SIG-M5 treated with dmso at 0.1 percent for 504 hours (cell line): Measurements from ENCODE around the gene RPL19.

Experiments used
- DNase-seq: peaks from one replicate; lab custom pipeline; 2025; ENCODE audit not compliant: unreplicated experiment; lab: John Stamatoyannopoulos, UW

The RPL19 gene

DNA sequence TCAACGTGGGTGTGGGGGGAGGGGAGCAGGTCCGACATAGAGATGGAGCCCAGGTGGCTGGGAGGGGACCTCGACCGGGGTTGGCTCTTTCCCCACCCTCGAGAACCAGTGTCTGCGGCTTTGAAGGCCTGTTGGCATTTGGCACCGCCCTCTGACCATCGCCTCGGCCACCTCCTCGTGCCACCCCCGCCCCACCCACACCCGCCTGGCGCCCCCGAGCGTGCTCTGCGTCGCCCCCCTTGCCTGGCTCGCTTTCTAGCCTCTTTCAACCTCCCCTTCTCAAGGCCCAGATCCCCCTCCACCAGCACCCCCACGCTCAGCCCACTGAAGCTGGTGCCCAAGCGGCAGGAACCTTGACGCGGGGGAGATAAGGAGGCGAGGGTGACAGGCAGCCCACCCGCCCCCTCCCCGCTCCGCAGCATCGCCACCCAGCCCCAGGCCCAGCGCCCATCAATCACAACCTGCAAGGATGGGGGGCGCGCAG is 3.2 kb upstream of the RPL19 start:
- DNase-seq, result no peak

DNA sequence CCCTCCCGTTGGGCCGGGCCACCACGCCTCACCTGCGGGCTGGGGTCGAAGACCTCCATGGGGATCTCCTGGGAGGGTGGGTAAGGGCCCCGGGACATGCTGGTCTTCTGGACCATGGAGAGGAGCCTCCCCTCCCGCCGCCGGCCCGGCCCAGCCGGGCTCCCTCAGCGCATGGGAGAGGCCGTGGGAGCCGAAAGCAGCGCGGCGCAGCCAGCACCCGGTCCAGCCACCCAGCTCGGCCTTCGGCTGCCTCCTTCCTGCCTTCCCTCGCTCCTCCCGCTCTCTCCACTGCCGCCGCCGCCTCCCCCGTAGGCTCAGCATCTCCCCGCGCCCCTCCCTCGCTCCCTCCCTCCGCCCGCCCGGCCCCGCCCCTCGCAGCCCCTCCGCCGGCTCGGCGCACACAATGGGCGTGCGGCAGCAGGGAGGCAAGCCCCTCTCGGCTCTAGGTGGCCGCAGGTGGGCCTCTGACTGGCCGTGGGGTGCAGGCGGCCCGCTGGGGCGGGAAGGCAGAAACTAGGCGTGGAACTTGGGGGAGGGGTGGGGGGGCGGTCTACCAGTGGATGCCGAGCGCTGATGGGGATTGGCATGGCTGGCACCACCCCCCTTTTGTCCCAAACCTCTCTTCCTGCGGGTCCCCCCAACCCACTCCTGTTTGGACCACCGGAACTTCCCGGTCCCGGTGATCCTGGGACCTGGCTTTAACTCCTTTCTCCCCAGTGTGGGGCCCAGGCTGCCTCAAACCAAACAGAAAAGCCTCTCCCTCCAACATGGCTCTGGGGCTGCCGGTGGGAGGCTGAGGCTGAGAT is 2.5 kb upstream of the RPL19 start, which contains the start of gene CACNB1:
Gene CACNB1 (minus strand): TSS at position 290 of the 806 bp plus-strand sequence. CDS start 174 bp downstream, at position 116.
- DNase-seq, result peak; percentile 53

DNA sequence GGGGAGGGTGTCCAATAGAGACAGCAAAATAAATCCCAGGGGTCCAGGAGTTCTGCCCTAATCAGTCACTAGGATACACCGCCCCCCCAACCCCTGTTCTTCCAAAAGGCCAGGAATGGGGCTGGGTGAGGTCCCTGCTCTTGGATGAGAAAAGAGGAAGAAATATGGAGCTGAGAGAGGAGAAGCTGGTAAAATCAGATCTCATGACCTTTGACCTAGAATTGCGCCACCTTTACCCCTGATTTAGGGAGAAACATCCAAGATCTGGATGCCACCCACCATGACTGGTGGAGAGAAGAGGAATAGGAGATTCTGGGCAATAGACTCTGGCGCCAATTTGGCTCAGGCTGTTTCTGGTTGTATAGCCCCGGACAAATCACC is 1.9 kb upstream of the RPL19 start:
- DNase-seq, result peak; percentile 64

DNA sequence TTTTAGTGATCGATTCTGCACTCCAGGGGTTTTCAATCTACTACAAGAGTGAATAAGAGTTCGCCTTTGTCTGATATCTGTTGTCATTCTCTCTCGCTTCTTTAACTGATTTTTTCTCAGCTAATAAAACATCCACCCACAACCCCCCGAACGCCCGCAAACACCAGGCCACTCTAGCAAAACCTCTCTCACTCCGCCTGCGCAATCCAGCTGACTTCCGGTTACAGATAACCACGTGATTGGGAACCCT is 338 bp upstream of the RPL19 start:
- peak; percentile 98 for DNase-seq

DNA sequence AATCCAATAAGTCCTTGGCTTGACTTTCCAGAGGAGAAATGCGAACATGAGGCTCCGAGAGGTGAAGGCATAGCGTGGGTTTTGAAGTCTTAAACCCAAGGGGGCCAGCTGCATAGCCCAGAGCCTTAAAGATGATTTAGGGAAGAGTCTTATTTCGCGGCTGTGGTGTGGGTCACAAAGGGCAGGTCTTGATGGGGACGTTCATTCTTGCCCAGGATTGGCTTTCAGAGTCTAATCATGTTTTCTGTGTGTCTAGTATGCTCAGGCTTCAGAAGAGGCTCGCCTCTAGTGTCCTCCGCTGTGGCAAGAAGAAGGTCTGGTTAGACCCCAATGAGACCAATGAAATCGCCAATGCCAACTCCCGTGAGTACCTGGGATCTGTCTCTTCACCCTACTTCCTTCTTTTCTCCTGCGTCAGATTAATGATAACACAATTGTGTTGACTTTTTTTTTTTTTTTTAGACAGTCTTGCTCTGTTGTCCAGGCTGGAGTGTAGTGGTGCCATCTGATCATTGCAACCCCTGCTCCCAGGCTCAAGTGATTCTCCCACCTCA is 951 bp downstream of the RPL19 start:
- no peak for DNase-seq

DNA sequence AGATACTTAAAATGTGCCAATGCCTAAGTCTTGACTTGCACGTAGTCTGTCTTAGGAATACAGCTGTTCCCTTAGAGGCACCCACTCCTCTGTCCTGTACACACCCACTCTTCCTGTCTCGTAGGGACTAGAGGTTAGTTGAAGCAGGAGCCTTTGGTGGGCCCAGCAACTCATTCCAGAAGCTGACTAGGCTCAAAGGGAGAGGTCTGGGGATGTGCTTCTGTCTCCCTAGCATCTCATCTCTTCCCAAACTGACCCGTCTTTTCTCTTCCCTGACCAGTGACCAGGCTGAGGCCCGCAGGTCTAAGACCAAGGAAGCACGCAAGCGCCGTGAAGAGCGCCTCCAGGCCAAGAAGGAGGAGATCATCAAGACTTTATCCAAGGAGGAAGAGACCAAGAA is 4.2 kb downstream of the RPL19 start:
- no peak for DNase-seq

DNA sequence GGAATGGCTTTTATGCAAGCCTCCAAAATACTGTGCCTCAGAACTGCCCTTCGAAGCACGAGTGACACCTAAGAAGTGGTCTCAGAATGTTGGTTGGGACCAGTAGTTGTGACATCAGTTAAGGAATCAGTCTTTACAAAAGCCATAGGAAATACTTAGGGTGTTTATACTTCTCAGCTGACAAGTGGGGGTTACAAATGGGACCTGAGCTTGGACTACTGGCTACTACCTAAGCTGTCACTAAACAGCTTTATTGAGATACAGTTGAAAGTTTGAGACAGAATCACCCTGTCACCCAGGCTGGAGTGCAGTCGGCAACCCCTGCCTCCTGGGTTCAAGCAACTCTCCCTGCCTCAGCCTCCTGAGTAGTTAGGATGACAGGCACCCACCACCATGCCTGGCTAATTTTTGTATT is 5.0 kb downstream of the RPL19 start:
- DNase-seq, result no peak

DNA sequence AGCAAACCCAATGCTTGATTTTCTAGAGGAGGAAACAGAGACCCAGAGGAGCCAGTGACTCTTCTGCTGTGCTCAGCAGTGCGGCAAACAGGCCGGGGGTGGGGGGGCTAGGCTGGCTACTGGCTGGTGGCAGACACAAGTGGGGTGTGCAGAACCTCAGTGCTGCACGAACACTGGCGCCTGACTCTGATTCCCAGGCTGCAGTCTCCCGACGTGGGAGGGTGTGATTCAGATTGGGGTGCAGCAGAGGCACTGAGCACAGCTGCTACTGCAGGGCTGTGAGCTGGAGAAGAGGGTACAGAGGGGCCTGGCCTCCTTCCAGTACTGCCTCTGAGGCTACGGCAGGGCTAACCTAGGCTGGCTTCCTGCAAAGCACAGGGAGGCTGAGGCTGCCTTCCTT is 8.1 kb downstream of the RPL19 start:
- DNase-seq, result no peak

DNA sequence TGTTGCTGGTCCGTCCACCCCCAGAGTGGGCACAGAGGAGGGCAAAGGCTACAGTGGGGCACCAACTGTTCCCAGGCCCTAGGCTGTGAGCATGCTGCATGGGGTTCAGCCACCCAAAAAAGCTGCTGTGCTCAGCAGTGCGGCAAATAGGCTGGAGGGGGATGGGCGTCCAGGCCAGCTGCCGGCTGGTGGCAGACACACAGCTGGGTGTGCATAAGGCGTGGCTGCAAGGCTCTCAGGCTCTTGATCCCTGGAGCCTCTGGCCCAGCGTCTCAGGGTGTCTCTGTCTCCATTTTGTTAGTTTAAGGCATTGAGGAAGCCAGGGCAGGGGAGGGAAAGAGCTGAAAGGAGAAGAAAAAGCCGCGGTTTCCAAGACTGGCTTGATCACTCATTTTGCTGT is 8.8 kb downstream of the RPL19 start:
- DNase-seq, result peak; percentile 70

DNA sequence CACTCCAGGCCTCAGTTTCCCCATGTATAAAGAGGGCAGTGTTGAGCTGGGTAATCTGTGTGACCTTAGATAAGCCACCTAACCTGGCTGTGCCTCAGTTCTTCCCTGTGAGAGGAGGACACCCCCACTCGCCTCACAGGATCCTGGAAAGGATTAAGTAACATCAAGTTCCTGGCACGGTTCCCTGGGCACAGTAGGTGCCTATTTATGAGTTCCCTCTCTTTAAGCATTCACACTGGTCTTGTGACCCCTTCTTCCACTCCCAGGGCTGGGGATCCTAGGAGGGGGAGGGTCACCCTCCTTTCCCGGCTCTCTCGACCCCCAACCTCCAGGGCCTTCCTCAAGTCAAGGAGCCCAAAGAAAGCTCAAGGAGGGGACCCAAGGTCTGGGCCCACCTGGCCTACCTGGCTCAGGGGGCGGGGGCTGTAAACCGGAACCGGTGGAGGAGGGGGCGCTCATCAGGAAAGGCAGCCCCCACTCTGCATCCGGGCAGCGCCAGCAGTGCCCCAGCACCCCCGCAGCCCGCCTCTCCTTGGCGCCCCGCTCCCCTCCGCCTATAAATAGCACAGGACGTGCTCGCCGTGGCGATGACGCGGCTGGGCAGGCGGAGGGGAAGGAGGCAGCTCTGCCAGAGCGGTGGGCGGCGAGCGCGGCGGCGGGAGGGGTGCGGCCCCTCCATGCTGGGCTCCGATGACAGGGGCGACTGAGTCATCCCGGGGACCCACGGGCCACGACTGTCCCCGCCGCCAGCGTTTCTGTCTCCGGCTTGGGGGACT is 9.4 kb downstream of the RPL19 start:
- peak; percentile 29 for DNase-seq

DNA sequence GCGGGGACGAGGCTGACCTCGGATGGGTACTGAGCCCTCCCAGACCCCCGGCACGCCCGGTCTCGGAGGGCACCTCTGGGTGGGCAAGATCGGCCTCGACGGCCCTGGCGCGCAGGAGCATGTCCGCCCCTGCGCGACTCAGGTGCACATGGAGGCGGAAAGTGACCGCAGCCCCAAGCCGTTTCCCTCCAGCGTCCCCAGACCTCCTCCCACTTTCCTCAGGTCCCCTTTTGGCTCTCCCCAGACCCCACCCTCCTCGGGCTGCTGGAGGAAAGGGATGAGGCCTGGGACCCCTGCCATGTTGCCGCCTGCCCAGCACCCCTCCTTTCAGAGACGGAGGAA is 10.0 kb downstream of the RPL19 start:
- DNase-seq, result no peak

DNA sequence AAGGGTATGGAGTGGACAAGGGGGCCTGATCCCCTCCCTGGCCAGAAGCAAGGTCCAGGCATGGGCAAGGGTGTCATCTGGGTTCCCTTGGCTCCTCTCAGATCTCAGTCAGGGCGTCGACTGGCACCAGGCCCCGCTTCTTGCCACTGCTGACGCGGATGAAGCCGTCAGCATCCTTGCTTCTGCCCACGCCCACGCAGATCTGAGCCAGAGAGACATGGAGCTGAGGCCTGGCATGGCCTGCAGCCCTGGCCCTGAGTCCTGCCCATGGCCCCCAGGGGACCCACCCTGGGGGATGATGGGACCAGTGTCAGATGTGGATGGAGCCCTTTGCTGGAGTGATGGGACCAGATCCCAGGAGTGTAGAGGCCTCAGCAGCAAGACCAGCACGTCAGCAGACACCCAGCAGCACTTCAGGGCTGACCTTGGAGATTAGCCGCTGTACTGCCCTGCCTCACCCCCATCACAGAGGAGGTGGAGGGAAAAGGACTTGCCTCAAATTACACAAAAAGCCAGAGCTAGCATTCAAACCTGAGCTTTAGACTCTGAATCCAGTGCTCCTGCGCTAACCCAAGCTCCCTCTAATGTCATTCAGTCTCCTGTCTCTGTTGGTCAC is 12.2 kb downstream of the RPL19 start:
- DNase-seq, result no peak

DNA sequence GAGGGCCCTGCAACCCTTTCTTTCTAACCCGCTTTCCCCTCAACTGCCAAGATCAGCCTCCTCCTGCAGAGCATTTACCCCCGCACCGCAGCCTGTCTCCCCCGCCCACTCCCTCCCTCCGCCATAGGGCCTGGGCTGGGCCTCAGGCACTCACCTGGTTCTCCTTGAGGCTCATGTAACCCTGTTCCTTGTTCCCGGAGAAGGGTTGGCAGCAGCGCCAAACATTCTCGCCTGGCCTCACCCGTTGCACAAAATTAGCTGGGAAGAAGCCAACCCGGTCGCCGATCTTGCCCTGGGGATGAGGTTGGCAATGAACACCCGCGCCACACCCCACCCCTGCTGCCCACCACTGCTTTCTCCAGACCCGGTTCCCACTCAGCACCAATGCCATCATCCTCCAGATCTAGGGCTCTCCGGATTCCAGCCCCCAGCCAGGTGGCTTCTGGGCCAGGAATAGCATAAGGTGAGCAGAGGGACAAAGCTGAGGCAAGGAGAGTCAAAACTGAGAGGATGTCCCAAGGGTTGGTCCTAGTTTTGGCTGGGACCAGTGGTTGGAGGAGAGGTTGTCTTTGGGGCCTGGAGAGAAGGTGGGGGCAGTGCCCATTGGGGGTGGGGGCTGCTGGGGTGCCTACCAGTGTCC is 12.9 kb downstream of the RPL19 start:
- no peak for DNase-seq

DNA sequence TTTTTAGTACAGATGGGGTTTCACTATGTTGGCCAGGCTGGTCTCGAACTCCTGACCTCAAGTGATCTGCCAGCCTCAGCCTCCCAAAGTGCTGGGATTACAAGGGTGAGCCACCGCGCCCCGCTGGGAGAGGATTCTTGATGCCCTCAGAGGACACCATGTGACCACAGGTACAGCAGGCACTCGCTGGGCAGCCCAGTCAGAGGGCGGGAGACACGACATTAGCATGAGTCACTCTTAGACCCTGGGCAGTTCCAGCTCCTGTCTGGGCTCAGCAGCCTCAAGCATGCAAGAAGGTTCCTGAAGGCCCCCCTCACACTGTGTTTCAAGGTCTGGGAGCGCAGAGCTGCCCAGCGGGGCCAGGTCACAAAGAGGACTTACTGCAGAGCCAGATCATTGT is 13.8 kb downstream of the RPL19 start:
- no peak for DNase-seq

DNA sequence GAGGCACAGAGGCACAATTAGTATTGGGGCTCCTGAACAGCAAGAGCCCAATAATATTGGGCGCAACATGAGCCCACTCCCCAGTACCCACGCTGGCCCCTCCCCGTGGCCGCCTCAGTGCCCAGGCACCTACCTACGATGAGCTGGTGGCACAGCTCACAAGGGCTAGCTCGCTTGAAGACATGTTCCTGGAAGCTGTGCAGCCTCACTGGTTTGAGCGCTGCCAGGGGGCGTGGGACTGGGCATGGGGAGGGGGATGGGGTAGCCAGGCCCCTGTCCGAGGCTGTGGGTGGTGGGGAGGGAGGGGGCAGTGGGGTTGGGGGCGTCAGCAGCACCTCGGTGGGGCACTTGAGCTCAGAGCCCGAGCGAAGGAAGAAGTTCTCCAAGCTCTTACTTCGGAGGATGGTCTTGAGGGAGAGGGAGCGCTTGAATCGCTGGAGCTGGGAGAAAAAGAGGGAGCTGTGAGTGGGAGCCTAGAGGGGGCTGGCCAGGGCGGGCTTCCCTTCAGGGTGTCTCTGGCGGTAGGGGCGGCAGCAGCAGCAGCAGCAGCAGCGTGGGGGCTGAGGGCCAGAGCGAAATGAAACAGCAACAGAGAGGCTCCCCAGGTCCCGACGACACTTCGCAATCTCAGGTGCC is 17.8 kb downstream of the RPL19 start:
- no peak for DNase-seq

DNA sequence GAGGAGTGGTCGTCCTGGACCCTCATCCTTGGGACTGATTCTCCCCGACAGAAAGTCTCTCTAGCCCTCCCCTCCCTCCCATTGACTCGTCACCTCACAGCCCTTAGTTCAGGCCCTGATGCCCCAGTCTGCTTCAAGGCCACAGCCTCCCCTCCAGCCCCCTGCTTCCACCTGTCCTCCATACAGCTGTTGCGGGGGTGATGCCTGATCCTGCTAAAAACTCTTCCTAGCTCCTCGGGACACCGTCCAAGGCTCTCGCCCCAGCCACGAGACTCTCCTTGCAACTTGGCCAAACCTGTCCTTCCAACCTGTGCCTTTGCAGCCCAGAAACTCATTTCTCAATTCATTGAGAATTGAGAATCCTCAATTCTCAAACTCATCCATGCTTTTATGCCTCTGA is 18.8 kb downstream of the RPL19 start:
- no peak for DNase-seq

DNA sequence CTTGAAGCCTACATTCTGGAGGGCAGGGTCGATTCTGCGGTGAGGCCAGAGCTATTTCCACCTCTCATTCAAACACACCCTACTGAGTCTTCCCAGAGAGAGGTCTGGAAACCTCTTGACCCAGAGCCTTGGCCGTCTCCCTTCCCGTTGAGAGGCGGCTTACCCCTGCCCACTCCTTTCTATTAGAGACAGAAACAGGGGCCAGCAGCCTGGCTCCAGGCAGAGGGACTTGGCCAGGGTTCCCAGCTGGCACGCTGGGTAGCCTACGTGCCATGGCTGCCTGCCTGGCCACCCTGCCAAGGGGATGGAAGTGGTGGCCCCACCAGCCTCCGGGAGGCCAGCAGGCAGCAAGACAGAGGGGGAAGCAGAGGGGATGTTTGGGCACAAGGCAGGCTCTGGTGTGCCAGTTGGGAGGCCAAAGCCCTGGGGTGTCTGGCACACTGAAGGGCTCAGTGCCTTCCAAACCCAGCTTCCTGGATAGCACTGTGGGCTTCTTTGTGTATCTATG is 19.6 kb downstream of the RPL19 start:
- no peak for DNase-seq

DNA sequence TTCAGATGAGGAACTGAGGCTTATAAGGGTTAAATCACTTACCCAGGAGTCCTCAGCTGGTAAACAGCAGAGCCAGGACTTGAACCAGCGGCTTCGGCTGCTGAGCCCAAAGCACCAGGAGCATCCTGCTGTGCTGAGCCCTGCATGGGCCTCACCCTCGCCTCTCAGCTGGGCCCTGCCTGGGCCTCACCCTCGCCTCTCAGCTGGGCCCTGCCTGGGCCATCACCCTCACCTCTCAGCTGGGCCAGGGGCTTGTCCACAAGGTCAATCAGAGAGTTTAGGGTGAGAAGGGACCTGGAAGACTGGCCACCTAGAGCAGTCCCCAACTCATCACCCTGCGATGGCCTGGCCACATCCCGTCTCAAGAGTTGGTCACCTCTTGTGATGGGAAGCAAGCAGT is 21.5 kb downstream of the RPL19 start:
- DNase-seq, result no peak

DNA sequence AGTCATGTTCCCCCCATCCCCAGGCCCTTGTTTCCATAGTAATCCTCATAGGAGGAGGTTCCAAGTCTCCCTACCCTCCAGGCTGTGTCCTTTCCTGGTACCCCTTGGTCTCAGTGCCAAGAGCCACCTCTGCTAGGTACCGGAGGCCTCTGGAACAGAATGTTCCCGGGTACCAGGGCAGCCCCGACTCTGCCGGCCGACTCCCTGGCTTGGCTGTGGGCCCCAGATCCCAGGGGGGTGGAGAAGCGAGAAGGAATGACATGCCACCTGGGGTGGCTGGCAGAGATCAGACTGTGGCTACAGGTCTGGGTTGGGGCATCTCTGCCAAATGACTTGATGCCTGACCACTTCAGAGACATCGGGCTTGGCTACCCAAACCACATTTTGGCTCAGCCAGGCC is 22.1 kb downstream of the RPL19 start:
- DNase-seq, result no peak

DNA sequence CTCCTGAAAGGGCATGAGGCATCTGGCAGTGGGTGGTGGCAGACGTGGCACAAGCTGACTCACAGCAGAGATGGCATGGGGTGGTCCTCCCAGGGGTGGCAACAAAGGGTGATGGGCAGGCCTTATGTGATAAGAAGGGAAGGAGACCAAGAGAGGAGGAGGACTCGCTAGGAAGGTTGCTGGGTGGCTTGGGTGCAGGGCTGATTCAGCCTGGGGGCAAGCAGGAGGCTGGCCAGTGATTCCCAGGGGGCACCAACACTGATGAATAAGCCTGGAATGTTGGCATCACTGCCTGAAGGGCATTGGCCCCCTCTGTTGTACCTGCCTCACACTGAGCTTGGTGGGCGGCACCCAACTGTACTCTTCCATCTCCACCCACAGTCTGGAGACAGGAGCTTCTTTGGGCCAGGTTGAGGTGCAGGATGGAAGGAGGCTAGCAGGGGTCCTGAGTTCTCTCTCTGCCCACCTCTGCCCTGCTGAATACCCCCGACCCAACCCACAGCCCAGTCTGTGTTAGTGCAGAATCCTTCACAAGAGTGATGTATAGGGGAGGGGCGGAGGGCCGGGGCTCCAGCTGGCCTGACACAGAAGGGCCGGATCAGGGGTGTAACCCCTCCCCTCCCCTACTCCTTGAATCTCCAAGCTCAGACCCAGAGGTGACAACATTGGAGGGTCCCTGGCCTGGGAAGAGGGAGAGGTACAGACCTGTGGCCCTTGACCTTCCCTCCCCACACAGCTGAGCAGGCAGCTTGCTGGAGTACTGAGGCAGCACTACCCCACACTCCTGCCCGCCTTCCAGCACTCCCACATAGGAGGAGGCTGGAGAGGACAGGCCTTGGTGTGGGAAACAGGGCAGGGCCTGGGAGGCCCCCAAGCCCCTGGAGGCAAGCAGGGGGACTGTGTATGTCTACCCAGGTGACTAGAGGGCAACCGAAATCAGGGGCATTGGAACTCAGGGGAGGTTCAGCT is 23.1 kb downstream of the RPL19 start:
- no peak for DNase-seq
